Measurements from ENCODE around the gene ACSS1. TPM values are rescaled to one million over a fixed set of nuclear protein-coding genes. Genes with fewer than 3 reads are reported as not detected.

Gene ACSS1
- total and polyA plus RNA-seq, 2 donors from 2014 or later = 30.6 to 72.3 TPM

GRCh38 chr20:24970754-24971153, 87.2 kb downstream of the ACSS1 start:
- Histone ChIP-seq H3K36me3 (ENCODE audit: control insufficient read depth in 2 of 3, insufficient read depth in 3 of 3, low read length in 3 of 3) (peaks cover 0 to 51% (median 18%) of the 10 kb centered on the region in 3 donors), H3K27me3 (ENCODE audit: control insufficient read depth, insufficient read depth, low read length) (no peaks in the 10 kb centered on the region), H3K9ac (ENCODE audit: low read length in 3 of 3) (no peak overlapping the region), H3K4me3 (ENCODE audit: low read length in 3 of 3) (no peak overlapping the region), H3K4me1 (ENCODE audit: control insufficient read depth in 2 of 3, insufficient read depth in 2 of 3, low read depth in 1 of 3, low read length in 3 of 3) (no peaks in the 10 kb centered on the region), H3K9me3 (ENCODE audit: control insufficient read depth in 2 of 3, insufficient read depth in 1 of 3, low read length in 3 of 3) (no peaks in the 10 kb centered on the region), H3K27ac (ENCODE audit: low read depth in 2 of 2, low read length in 2 of 2) (no peak overlapping the region)
- TF ChIP-seq, protein P1, sequence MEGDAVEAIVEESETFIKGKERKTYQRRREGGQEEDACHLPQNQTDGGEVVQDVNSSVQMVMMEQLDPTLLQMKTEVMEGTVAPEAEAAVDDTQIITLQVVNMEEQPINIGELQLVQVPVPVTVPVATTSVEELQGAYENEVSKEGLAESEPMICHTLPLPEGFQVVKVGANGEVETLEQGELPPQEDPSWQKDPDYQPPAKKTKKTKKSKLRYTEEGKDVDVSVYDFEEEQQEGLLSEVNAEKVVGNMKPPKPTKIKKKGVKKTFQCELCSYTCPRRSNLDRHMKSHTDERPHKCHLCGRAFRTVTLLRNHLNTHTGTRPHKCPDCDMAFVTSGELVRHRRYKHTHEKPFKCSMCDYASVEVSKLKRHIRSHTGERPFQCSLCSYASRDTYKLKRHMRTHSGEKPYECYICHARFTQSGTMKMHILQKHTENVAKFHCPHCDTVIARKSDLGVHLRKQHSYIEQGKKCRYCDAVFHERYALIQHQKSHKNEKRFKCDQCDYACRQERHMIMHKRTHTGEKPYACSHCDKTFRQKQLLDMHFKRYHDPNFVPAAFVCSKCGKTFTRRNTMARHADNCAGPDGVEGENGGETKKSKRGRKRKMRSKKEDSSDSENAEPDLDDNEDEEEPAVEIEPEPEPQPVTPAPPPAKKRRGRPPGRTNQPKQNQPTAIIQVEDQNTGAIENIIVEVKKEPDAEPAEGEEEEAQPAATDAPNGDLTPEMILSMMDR (IDR thresholded peaks at IDR 0.05; ENCODE audit: borderline replicate concordance, extremely low read depth, insufficient read depth) = no peak
- DNase-seq (peak in 1 of 5 donors; percentile 8), FAIRE-seq (no peak)
- intact Hi-C loops (cut with DNase I) = no loop called here

GRCh38 chr20:24970030-24970553, 87.8 kb downstream of the ACSS1 start:
- Histone ChIP-seq H3K36me3 (ENCODE audit: control insufficient read depth in 2 of 3, insufficient read depth in 3 of 3, low read length in 3 of 3) (peaks cover 0 to 58% (median 18%) of the 10 kb centered on the region in 3 donors), H3K27ac (ENCODE audit: low read depth in 2 of 2, low read length in 2 of 2) (no peak overlapping the region), H3K4me1 (ENCODE audit: control insufficient read depth in 2 of 3, insufficient read depth in 2 of 3, low read depth in 1 of 3, low read length in 3 of 3) (no peaks in the 10 kb centered on the region), H3K9ac (ENCODE audit: low read length in 3 of 3) (no peak overlapping the region), H3K4me3 (ENCODE audit: low read length in 3 of 3) (no peak overlapping the region), H3K27me3 (ENCODE audit: control insufficient read depth, insufficient read depth, low read length) (no peaks in the 10 kb centered on the region), H3K9me3 (ENCODE audit: control insufficient read depth in 2 of 3, insufficient read depth in 1 of 3, low read length in 3 of 3) (no peaks in the 10 kb centered on the region)
- DNase-seq (no peak), FAIRE-seq (no peak)
- intact Hi-C loops (cut with DNase I) = no loop called here
- TF ChIP-seq, protein P1 (IDR thresholded peaks at IDR 0.05; ENCODE audit: borderline replicate concordance, extremely low read depth, insufficient read depth) = no peak

GRCh38 chr20:24969186-24970029, 88.5 kb downstream of the ACSS1 start:
- no peak overlapping the region for H3K9ac ChIP-seq (ENCODE audit: low read length in 3 of 3)
- no peaks in the 10 kb centered on the region for H3K27me3 ChIP-seq (ENCODE audit: control insufficient read depth, insufficient read depth, low read length)
- FAIRE-seq (no peak), DNase-seq (peak in 1 of 5 donors; percentile 6)
- intact Hi-C loops (cut with DNase I) = no loop called here
- no peaks in the 10 kb centered on the region for H3K9me3 ChIP-seq (ENCODE audit: control insufficient read depth in 2 of 3, insufficient read depth in 1 of 3, low read length in 3 of 3)
- H3K4me3 ChIP-seq (ENCODE audit: low read length in 3 of 3) = no peak overlapping the region
- no peak overlapping the region for H3K27ac ChIP-seq (ENCODE audit: low read depth in 2 of 2, low read length in 2 of 2)
- TF ChIP-seq, protein P1 (IDR thresholded peaks at IDR 0.05; ENCODE audit: borderline replicate concordance, extremely low read depth, insufficient read depth) = no peak
- H3K4me1 ChIP-seq (ENCODE audit: control insufficient read depth in 2 of 3, insufficient read depth in 2 of 3, low read depth in 1 of 3, low read length in 3 of 3) = no peaks in the 10 kb centered on the region
- H3K36me3 ChIP-seq (ENCODE audit: control insufficient read depth in 2 of 3, insufficient read depth in 3 of 3, low read length in 3 of 3) = peaks cover 0 to 61% (median 18%) of the 10 kb centered on the region in 3 donors

Measured in kidney (tissue), 14 donors.